WI38 (cell line): ENCODE results near the gene SEC24C.

Experiments
- H3K4me3 ChIP-seq: 2 replicates; pipeline ENCODE4 v1.5.1; 2011; ENCODE audit warnings: low read depth, mild to moderate bottlenecking, control low read depth, low read length
- TF ChIP-seq, protein P1 (sequence below): IDR thresholded peaks from 2 replicates; pipeline ENCODE4 v1.5.1; 2012; ENCODE audit warnings: low read depth, mild to moderate bottlenecking, control low read depth, low read length

The SEC24C gene

DNA sequence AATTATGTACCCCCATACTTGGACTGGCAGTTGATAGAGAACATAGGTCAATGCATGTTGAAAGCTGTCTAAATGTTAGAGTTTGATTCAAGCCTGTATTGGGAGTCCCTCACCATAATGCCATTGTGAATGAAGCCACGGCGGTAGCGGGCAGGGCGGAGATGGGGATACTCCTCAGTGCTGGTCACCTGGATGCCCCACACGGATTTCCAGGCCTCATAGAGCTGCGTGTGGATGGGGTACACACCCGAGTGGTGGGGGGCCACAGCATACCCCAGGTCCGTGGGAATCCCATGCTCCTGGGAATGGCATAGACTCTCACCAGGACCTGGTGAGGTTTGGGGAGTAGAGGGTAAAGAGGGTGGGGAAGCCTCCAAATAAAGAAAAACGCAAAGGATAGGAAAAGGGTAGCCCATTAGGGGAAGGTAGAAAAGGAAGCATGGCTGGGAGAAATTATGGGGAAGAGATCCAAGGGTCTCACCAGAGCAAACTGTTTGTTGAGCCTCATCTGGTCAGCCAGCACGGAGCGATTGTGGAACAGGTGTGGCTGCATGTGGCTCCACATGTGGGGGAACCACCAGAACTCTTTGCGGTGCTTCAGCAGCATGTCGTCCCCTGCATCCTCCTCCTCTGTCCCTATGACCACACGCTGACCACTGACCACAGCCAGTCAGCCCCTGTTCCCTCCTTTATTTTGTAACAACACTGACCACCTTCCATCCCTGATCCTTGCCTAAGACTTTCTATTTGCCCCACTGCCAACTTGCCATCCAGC, 62.2 kb downstream of the SEC24C start:
- TF ChIP-seq, protein P1, sequence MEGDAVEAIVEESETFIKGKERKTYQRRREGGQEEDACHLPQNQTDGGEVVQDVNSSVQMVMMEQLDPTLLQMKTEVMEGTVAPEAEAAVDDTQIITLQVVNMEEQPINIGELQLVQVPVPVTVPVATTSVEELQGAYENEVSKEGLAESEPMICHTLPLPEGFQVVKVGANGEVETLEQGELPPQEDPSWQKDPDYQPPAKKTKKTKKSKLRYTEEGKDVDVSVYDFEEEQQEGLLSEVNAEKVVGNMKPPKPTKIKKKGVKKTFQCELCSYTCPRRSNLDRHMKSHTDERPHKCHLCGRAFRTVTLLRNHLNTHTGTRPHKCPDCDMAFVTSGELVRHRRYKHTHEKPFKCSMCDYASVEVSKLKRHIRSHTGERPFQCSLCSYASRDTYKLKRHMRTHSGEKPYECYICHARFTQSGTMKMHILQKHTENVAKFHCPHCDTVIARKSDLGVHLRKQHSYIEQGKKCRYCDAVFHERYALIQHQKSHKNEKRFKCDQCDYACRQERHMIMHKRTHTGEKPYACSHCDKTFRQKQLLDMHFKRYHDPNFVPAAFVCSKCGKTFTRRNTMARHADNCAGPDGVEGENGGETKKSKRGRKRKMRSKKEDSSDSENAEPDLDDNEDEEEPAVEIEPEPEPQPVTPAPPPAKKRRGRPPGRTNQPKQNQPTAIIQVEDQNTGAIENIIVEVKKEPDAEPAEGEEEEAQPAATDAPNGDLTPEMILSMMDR, result no peak
- H3K4me3 ChIP-seq, result no peak overlapping the region

DNA sequence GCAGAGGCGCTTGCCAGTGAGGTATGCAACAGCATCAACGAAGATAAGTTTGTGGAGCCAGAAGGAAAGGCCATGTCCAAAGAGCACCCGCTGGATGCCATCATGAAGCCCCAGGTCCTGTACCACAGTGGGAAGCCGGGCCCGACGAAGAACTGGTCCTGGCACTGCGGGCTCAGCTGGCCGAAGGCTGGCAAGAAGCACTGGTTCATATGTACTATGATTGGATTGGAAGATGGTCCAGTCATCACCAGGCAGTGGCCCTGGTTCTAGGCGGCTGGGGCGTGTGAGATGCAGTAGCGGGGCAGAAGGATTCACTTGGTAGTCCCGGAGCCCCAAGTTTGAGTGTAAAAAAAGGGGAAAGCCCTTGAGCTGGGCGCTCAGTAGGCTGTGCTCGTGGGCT, 63.3 kb downstream of the SEC24C start:
- TF ChIP-seq, protein P1, result no peak
- no peak overlapping the region for H3K4me3 ChIP-seq

DNA sequence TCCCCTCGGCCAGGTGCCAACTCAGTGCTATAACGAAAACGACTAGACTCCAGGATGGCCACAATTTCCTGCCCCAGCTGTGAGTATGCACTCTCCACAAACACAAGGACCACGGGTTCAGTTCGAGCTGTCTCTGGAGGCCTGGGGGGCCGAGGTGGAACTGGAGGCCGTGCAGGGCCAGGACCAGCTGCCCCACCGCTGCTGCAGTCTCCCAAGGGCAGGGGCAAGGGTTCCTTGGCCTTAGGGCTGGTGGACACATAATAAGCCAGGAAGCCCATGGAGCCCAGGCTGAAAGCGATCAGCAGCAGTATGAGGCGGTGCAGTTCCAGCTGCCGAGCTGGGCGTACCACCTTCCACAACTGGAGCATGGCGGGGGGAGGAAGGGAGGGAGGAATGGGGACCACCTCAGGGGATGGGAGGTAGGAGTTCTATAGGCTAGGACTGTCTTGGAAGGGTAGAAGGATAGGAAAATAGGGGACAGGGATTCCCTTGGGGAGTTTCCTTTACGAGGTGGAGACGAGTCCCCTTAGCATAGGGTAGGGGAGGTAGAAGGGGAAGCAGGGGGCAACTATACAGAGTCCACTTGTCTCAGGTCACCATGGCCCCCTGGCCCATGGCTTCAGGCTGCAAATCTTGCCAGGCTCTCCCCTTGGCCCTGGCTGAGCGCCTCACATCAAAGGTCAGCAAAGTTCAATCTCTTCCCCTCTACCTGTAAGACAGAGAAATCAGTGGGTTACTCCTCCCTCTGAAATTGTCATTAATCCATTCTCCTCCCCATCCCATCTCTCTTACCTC, 64.0 kb downstream of the SEC24C start:
- TF ChIP-seq, protein P1, result no peak
- H3K4me3 ChIP-seq, result no peak overlapping the region

DNA sequence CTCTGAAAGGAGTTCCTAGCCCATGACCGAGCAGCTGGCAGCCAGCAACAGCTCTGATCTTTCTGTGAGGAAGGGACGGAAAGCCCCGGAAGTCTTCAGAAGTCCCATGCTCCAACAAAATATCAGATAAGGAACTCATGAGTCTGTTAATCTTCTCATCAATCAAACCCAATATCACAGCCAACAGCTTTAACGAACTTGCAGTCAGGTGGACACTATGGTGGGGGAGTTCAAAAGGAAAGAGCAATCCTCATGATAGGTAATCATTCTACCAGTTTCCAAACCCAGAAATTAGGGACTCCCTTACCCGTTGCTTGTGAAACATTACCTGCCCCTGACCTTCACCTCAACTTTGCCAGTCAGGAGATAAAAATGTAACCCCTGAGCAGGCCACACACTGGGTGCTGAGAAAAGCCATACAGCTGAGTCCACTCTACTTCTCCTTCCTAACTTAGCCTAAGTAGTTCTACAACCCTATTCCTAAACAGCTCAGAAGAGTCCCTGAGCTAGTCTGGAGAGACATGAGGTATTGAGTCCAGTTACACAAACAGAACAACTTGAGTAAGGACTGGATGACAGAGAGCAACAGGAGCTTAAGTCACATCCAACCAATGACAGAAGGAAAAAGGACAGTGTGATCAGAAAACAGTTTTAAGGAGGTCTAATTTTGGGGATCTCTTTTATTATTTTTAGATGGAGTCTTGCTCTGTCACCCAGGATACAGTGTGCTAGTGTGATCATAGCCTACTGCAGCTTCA, 65.1 kb downstream of the SEC24C start:
- TF ChIP-seq, protein P1, result no peak

DNA sequence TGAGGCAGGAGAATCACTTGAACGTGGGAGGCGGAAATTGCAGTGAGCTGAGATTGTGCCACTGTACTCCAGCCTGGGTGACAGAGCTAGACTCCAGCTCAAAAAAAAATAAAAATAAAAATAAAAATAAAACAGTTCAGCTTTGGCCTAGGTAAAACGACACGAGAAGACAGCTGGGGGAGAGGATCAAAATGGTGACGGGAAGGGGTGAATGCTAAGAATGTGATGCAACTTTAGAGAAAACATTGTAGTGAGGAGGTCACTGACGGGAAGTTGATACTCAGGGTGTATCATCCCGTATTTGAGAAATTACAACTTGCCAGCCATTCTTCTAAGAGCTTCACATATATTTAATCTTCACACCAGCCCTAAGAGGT, 66.2 kb downstream of the SEC24C start:
- TF ChIP-seq, protein P1, result no peak

More for the DNA sequence above, 65.1 kb downstream of the SEC24C start:
- H3K4me3 ChIP-seq, result no peak overlapping the region

DNA sequence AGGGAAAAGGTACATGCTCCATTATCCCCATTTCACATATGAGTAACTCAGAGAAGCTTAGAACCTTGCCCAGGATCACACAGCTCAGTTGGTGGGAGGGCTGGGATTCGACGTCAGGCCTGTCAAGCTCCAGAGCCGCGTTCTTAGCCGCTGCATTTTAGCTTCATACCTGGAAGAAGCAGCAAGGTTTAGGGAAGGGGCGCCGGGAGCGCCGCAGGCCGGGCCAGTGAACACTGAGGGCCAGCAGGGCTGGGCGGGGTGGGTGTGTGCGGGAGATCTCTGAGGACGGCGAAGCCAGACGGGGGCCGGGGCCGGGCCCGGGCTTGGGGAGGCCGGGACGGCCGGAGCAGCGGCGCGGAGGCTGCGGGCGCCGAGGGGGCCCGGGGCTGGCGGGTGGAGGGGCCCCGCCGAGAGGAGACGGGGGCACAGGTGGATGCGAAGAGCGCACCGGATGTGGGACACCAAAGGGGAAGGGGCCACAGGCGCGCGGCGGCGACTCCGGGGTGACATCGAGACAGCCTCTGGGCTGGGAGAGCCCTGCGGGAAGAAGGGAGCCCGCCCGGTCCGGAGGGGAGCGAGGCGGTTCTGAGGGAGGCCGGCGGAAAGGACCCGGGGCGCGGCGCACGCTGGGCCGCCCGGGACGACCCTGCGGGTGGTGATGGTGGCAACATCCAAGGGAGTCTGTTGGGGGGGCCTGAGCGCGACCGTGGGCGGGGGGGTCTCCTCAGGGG, 66.7 kb downstream of the SEC24C start:
- peak overlapping the region; percentile 76 for H3K4me3 ChIP-seq
- TF ChIP-seq, protein P1, result no peak

More for the DNA sequence above, 66.2 kb downstream of the SEC24C start:
- H3K4me3 ChIP-seq, result peak overlapping the region; percentile 76
